GM12872 (cell line): ENCODE measurements around the gene RFX3.

Experiments used
- CTCF ChIP-seq: IDR thresholded peaks from 3 replicates; pipeline ENCODE4 v1.5.1; 2011; ENCODE audit warnings: low read depth, mild to moderate bottlenecking, low read length, moderate library complexity; ENCODE audit not compliant: insufficient read depth

Gene RFX3

GRCh38 chr9:3447143-3447542 lies 78.7 kb downstream of the RFX3 start:
- no peak for TF ChIP-seq CTCF

GRCh38 chr9:3446313-3446712 lies 79.5 kb downstream of the RFX3 start:
- TF ChIP-seq CTCF, result no peak

GRCh38 chr9:3444016-3444415 lies 81.8 kb downstream of the RFX3 start:
- no peak for TF ChIP-seq CTCF

- peak; percentile 68 for TF ChIP-seq CTCF
These were observed 84.5 kb downstream of the RFX3 start for GRCh38 chr9:3441197-3441816.

- no peak for TF ChIP-seq CTCF
These were observed 89.0 kb downstream of the RFX3 start for GRCh38 chr9:3436629-3437420.

GRCh38 chr9:3435732-3436131 lies 90.1 kb downstream of the RFX3 start:
- no peak for TF ChIP-seq CTCF

- TF ChIP-seq CTCF, result no peak
These were observed 91.2 kb downstream of the RFX3 start for GRCh38 chr9:3434594-3434993.
